H1 (cell line): Measurements from ENCODE around the gene FBXL5. TPM values are rescaled to one million over a fixed set of nuclear protein-coding genes. Genes with fewer than 3 reads are reported as not detected.

Source experiments
- CTCF ChIA-PET: fragments of 300-600 bp; sonication (Branson Sonifier 250); formaldehyde crosslinking; loops from one replicate; lab custom pipeline; 2021; ENCODE audit not compliant: partially characterized antibody; lab: Charles Lee
- POLR2A ChIA-PET: fragments of 300-600 bp; sonication (Branson Sonifier 250); formaldehyde crosslinking; loops from one replicate; lab custom pipeline; 2021; ENCODE audit warnings: inconsistent platforms; ENCODE audit not compliant: partially characterized antibody; lab: Charles Lee
- DNase-seq, 2 experiments: peaks; one replicate each; pipeline versions ENCODE4 v3.0.0 to v3.0.0-alpha.2; 2010 to 2022; ENCODE audit warnings: low spot score in 2 of 2, low read depth in 1 of 2, mixed read lengths in 1 of 2
- FAIRE-seq: peaks from 2 replicates; lab custom pipeline; 2011; peaks lifted over from hg19 to GRCh38; lab: Jason Lieb, UNC
- H2AFZ ChIP-seq: 2 replicates; pipeline ENCODE4 v1.8.1; 2012; ENCODE audit warnings: low read length, inconsistent platforms
- H2AK5ac ChIP-seq: 2 replicates; pipeline ENCODE4 v1.6.1; 2013; ENCODE audit warnings: low read depth, low read length
- H2BK120ac ChIP-seq: replicated peaks from 2 replicates; pipeline ENCODE3; 2013; ENCODE audit warnings: low read depth, low read length, inconsistent platforms
- H2BK12ac ChIP-seq: 2 replicates; pipeline ENCODE4 v1.6.1; 2013; ENCODE audit warnings: low read depth, low read length
- H2BK15ac ChIP-seq: 2 replicates; pipeline ENCODE4 v1.6.1; 2013; ENCODE audit warnings: low read length
- H2BK20ac ChIP-seq: 2 replicates; pipeline ENCODE4 v1.6.1; 2013; ENCODE audit warnings: low read length
- H2BK5ac ChIP-seq: 2 replicates; pipeline ENCODE4 v1.6.1; 2013; ENCODE audit warnings: low read depth, low read length
- H3K14ac ChIP-seq: 2 replicates; pipeline ENCODE4 v1.6.1; 2013; ENCODE audit warnings: inconsistent platforms; ENCODE audit not compliant: insufficient read length
- H3K18ac ChIP-seq: 2 replicates; pipeline ENCODE4 v1.6.1; 2013; ENCODE audit warnings: low read length; ENCODE audit errors: extremely low read depth
- H3K23ac ChIP-seq: 2 replicates; pipeline ENCODE4 v1.6.1; 2013; ENCODE audit warnings: inconsistent platforms; ENCODE audit not compliant: insufficient read length
- H3K23me2 ChIP-seq: 2 replicates; pipeline ENCODE4 v1.6.1; 2013; ENCODE audit warnings: low read depth, low read length
- H3K27ac ChIP-seq: 2 replicates; pipeline ENCODE4 v1.6.1; 2011; ENCODE audit warnings: low read depth, low read length, inconsistent platforms
- H3K27me3 ChIP-seq, 4 experiments: replicated peaks in 1 of 4; 1 replicate in 1 of 4; 2 replicates in 3 of 4; pipeline versions ENCODE4 v1.6.1 to v1.8.1; 2011 to 2013; ENCODE audit warnings: low read length in 3 of 4, mild to moderate bottlenecking in 3 of 4, inconsistent platforms in 2 of 4, mixed read lengths in 2 of 4, moderate library complexity in 1 of 4; ENCODE audit not compliant: control insufficient read depth in 3 of 4, insufficient read depth in 3 of 4; ENCODE audit errors: extremely low read depth in 1 of 4
- H3K36me3 ChIP-seq, 4 experiments: 2 replicates each; pipeline versions ENCODE4 v1.6.1 to v1.8.1; 2011 to 2013; ENCODE audit warnings: mild to moderate bottlenecking in 4 of 4, low read length in 3 of 4, moderate library complexity in 2 of 4, control low read depth in 1 of 4, inconsistent platforms in 1 of 4; ENCODE audit not compliant: insufficient read depth in 4 of 4, control insufficient read depth in 2 of 4
- H3K4ac ChIP-seq: replicated peaks from 2 replicates; pipeline ENCODE3; 2013; ENCODE audit warnings: low read length, low read depth, mixed read lengths, inconsistent platforms; ENCODE audit not compliant: insufficient read length
- H3K4me1 ChIP-seq, 4 experiments: replicated peaks in 1 of 4; 1 replicate in 1 of 4; 2 replicates in 3 of 4; pipeline versions ENCODE4 v1.6.1 to v1.8.1; 2011 to 2013; ENCODE audit warnings: low read length in 3 of 4, inconsistent platforms in 2 of 4, mixed read lengths in 1 of 4; ENCODE audit not compliant: insufficient read depth in 4 of 4, control insufficient read depth in 3 of 4
- H3K4me2 ChIP-seq, 2 experiments: 2 replicates each; pipeline versions ENCODE4 v1.6.1 to v1.8.1; 2011 to 2013; ENCODE audit warnings: low read depth in 2 of 2, low read length in 2 of 2, control low read depth in 1 of 2, inconsistent platforms in 1 of 2, mild to moderate bottlenecking in 1 of 2; ENCODE audit not compliant: insufficient read depth in 1 of 2
- H3K4me3 ChIP-seq, 4 experiments: fragments of 200-600, 300-600 bp in 1 of 4; sonication (generic), shearing (Covaris generic), sonication (Bioruptor Twin) in 1 of 4; 2 replicates each; pipeline versions ENCODE4 v1.5.1 to v1.8.1; 2011 to 2016; ENCODE audit warnings: low read length in 4 of 4, low read depth in 3 of 4, control low read depth in 2 of 4, inconsistent platforms in 2 of 4, mild to moderate bottlenecking in 2 of 4, mixed read lengths in 1 of 4, moderate library complexity in 1 of 4; ENCODE audit not compliant: insufficient read depth in 2 of 4; ENCODE audit errors: extremely low read depth in 1 of 4
- H3K56ac ChIP-seq: replicated peaks from 2 replicates; pipeline ENCODE3; 2013; ENCODE audit warnings: low read depth, mild to moderate bottlenecking, mixed read lengths, low read length, inconsistent platforms; ENCODE audit not compliant: insufficient read length
- H3K79me1 ChIP-seq: 2 replicates; pipeline ENCODE4 v1.6.1; 2013; ENCODE audit warnings: low read depth, low read length, control low read depth
- H3K79me2 ChIP-seq, 2 experiments: 2 replicates each; pipeline versions ENCODE4 v1.6.1 to v1.8.1; 2012 to 2013; ENCODE audit warnings: low read length in 2 of 2, mild to moderate bottlenecking in 2 of 2, inconsistent platforms in 1 of 2; ENCODE audit not compliant: insufficient read depth in 2 of 2, control insufficient read depth in 1 of 2
- H3K9ac ChIP-seq, 4 experiments: replicated peaks in 1 of 4; 1 replicate in 1 of 4; 2 replicates in 3 of 4; pipeline versions ENCODE4 v1.6.1 to v1.8.1; 2011 to 2013; ENCODE audit warnings: low read depth in 3 of 4, low read length in 3 of 4, control low read depth in 2 of 4, mild to moderate bottlenecking in 2 of 4, moderate library complexity in 2 of 4, inconsistent platforms in 1 of 4; ENCODE audit errors: extremely low read depth in 1 of 4
- H3K9me3 ChIP-seq, 2 experiments: 2 replicates each; pipeline versions ENCODE4 v1.6.1 to v1.8.1; 2012 to 2013; ENCODE audit warnings: mild to moderate bottlenecking in 2 of 2, moderate library complexity in 2 of 2, control low read depth in 1 of 2, inconsistent platforms in 1 of 2, low read depth in 1 of 2, low read length in 1 of 2, mixed read lengths in 1 of 2; ENCODE audit not compliant: insufficient read depth in 2 of 2
- H4K20me1 ChIP-seq, 2 experiments: replicated peaks in 1 of 2; 2 replicates each; pipeline versions ENCODE3 to v1.8.1; 2011 to 2013; ENCODE audit warnings: inconsistent platforms in 2 of 2, low read length in 2 of 2, mild to moderate bottlenecking in 1 of 2; ENCODE audit not compliant: insufficient read depth in 2 of 2, control insufficient read depth in 1 of 2
- H4K5ac ChIP-seq: 2 replicates; pipeline ENCODE4 v1.6.1; 2013; ENCODE audit warnings: low read length, low read depth, mixed read lengths, inconsistent platforms; ENCODE audit not compliant: insufficient read length
- H4K8ac ChIP-seq: 2 replicates; pipeline ENCODE4 v1.8.0; 2013; ENCODE audit warnings: mild to moderate bottlenecking, moderate library complexity, low read length, inconsistent platforms; ENCODE audit not compliant: insufficient read depth; ENCODE audit errors: extremely low read depth
- H4K91ac ChIP-seq: replicated peaks from 2 replicates; pipeline ENCODE3; 2013; ENCODE audit warnings: low read length, mixed read lengths, inconsistent platforms; ENCODE audit not compliant: insufficient read length
- CHD2 ChIP-seq: IDR thresholded peaks from 2 replicates; pipeline ENCODE4 v1.6.1; 2012; ENCODE audit warnings: low read length, improper control_type of control experiment
- NANOG ChIP-seq: IDR thresholded peaks from 2 replicates; pipeline ENCODE4 v1.6.1; 2011; ENCODE audit warnings: low read length, low read depth, mild to moderate bottlenecking, inconsistent platforms; ENCODE audit not compliant: insufficient read depth, poor library complexity, severe bottlenecking
- SAP30 ChIP-seq: fragments of 300-600 bp; sonication (generic); IDR thresholded peaks from 2 replicates; pipeline ENCODE4 v1.7.1; 2012; ENCODE audit warnings: low read length, moderate library complexity, mild to moderate bottlenecking, inconsistent platforms; ENCODE audit not compliant: insufficient read depth, insufficient replicate concordance
- SIN3A ChIP-seq, 2 experiments: IDR thresholded peaks in 1 of 2; conservative IDR thresholded peaks in 1 of 2; 2 replicates each; pipeline ENCODE4 v1.6.1; 2011 to 2012; ENCODE audit warnings: low read length in 2 of 2, improper control_type of control experiment in 1 of 2, low read depth in 1 of 2, mild to moderate bottlenecking in 1 of 2
- SP2 ChIP-seq: IDR thresholded peaks from 2 replicates; pipeline ENCODE4 v1.6.1; 2012; ENCODE audit warnings: mild to moderate bottlenecking, low read length, inconsistent platforms
- SUZ12 ChIP-seq: fragments of 200-600 bp; sonication (generic); IDR thresholded peaks from 2 replicates; pipeline ENCODE4 v1.6.1; 2012; ENCODE audit warnings: mild to moderate bottlenecking, inconsistent platforms, low read length, moderate library complexity, mixed read lengths
- YY1 ChIP-seq: IDR thresholded peaks from 2 replicates; pipeline ENCODE4 v1.6.1; 2011; ENCODE audit warnings: low read depth, mild to moderate bottlenecking, low read length
- WGBS, 2 experiments: shearing (Covaris generic) in 1 of 2; methylation state at CpG; one replicate each; pipeline versions ENCODE4 v1.1.6 to v1.1.7; 2013 to 2015; ENCODE audit warnings: low lambda C conversion rate in 2 of 2, mixed read lengths in 2 of 2, inconsistent platforms in 1 of 2, low coverage in 1 of 2, missing lambda C conversion rate in 1 of 2; ENCODE audit not compliant: insufficient replicate concordance in 2 of 2, insufficient coverage in 1 of 2, insufficient read length in 1 of 2; ENCODE audit errors: extremely low coverage in 1 of 2, missing lambda C conversion rate in 1 of 2; 5-methylcytosine and 5-hydroxymethylcytosine counted together
- polyA plus RNA-seq, 7 experiments: library from polyadenylated mRNA; depleted of rRNA in 3 of 7; stranded (reverse) in 5 of 7; unstranded in 2 of 7; fragments of >200 nt in 5 of 7; fragments of 200-250 nt in 2 of 7; gene quantifications; 1 replicate in 5 of 7; 2 replicates in 1 of 7; 4 replicates in 1 of 7; pipeline versions ENCODE4 v1.2.1 to v1.2.3, GENCODE V29; 2011 to 2013; ENCODE audit warnings: missing spikeins in 2 of 7, mixed read lengths in 2 of 7
- total RNA-seq: library from RNA; stranded (reverse); fragmentation: NEBNext Ultra II Directional; extraction: Animal tissue kit (Norgen Biotek cat#: 25700); gene quantifications from 2 replicates; pipeline ENCODE4 v1.2.1, GENCODE V29; 2021
- TF ChIP-seq, protein P1 (sequence below): IDR thresholded peaks from 2 replicates; pipeline ENCODE4 v1.6.1; 2011; ENCODE audit warnings: low read depth, mild to moderate bottlenecking, low read length; ENCODE audit not compliant: insufficient read depth
- TF ChIP-seq, protein P2 (sequence below), 3 experiments: IDR thresholded peaks; 1 replicate in 2 of 3; 2 replicates in 1 of 3; pipeline versions ENCODE4 v1.5.1 to v1.6.1; 2011; ENCODE audit warnings: low read length in 3 of 3, mild to moderate bottlenecking in 3 of 3, inconsistent platforms in 2 of 3, low read depth in 1 of 3, moderate library complexity in 1 of 3; ENCODE audit not compliant: insufficient read depth in 1 of 3; ENCODE audit errors: control extremely low read depth in 1 of 3

Gene FBXL5
- total and polyA plus RNA-seq, 2 of the 8 experiments (the other 6 are each of a cell fraction or from before 2014, with no cell fraction given) = 34.6 to 62.7 TPM

DNA sequence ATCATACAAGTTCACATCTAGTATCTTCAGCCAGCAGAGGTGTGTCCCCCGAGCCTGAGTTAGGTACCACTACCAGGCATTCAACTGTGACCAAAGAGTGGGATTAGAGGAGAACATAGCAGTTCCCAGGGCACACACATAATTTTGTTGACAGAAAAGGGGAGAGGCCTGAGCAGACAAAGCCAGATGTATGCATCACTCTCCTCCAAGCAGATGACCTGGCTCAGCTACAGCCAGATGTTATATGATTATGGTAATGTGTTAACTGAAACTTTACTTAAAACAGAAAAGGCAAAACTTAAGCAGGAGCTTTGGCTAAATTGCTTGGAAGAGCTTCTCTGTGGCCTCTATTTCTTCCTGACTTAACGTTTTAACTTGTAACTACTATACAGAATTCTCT is 96.6 kb downstream of the FBXL5 start:
- Histone ChIP-seq H3K23ac (no peak overlapping the region), H3K9me3 (no peaks in the 10 kb centered on the region), H3K79me2 (no peaks in the 10 kb centered on the region), H2BK15ac (no peak overlapping the region), H2BK20ac (no peak overlapping the region), H2BK5ac (no peak overlapping the region), H3K56ac (no peak overlapping the region), H2BK12ac (no peak overlapping the region), H3K27me3 (no peaks in the 10 kb centered on the region), H3K23me2 (no peaks in the 10 kb centered on the region), H3K4me1 (no peaks in the 10 kb centered on the region; a peak in 1 of 7 replicates), H4K8ac (no peak overlapping the region), H3K9ac (no peak overlapping the region), H3K18ac (no peak overlapping the region), H3K36me3 (peaks cover 0 to 3% (median 0%) of the 10 kb centered on the region in 4 experiments; a peak in 2 of 8 replicates), H2BK120ac (no peak overlapping the region), H3K79me1 (no peaks in the 10 kb centered on the region), H3K27ac (no peak overlapping the region), H4K20me1 (peaks cover 0 to 2% of the 10 kb centered on the region in 2 experiments), H3K14ac (no peak overlapping the region), H2AFZ (no peak overlapping the region), H4K5ac (no peak overlapping the region), H2AK5ac (no peak overlapping the region), H3K4me2 (no peak overlapping the region), H3K4me3 (no peak overlapping the region), H4K91ac (no peak overlapping the region), H3K4ac (no peak overlapping the region)
- ChIA-PET CTCF (no interaction called here), POLR2A (no interaction called here)
- FAIRE-seq = no peak
- 92% methylated on average over 2 of the region's 2 CpGs; no CpG with 5 or more reads in 1 of the 2 experiments for WGBS, 2 experiments
- DNase-seq = no peak
- TF ChIP-seq SIN3A (conservative IDR thresholded peaks at IDR 0.05 in 1 of 2, IDR thresholded peaks at IDR 0.05 in 1 of 2; ENCODE audit: low read depth in 1 of 2, low read length in 2 of 2) (no peak), CHD2 (no peak), NANOG (no peak), SAP30 (no peak), SUZ12 (no peak), YY1 (no peak), SP2 (no peak)
- TF ChIP-seq, protein P1, sequence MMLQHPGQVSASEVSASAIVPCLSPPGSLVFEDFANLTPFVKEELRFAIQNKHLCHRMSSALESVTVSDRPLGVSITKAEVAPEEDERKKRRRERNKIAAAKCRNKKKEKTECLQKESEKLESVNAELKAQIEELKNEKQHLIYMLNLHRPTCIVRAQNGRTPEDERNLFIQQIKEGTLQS = no peak
- TF ChIP-seq, protein P2, sequence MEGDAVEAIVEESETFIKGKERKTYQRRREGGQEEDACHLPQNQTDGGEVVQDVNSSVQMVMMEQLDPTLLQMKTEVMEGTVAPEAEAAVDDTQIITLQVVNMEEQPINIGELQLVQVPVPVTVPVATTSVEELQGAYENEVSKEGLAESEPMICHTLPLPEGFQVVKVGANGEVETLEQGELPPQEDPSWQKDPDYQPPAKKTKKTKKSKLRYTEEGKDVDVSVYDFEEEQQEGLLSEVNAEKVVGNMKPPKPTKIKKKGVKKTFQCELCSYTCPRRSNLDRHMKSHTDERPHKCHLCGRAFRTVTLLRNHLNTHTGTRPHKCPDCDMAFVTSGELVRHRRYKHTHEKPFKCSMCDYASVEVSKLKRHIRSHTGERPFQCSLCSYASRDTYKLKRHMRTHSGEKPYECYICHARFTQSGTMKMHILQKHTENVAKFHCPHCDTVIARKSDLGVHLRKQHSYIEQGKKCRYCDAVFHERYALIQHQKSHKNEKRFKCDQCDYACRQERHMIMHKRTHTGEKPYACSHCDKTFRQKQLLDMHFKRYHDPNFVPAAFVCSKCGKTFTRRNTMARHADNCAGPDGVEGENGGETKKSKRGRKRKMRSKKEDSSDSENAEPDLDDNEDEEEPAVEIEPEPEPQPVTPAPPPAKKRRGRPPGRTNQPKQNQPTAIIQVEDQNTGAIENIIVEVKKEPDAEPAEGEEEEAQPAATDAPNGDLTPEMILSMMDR (IDR thresholded peaks at IDR 0.05; ENCODE audit: control extremely low read depth in 1 of 3, insufficient read depth in 1 of 3, low read depth in 1 of 3, low read length in 3 of 3) = no peak
